ENCODE results near the gene KAZN.

The KAZN gene

DNA sequence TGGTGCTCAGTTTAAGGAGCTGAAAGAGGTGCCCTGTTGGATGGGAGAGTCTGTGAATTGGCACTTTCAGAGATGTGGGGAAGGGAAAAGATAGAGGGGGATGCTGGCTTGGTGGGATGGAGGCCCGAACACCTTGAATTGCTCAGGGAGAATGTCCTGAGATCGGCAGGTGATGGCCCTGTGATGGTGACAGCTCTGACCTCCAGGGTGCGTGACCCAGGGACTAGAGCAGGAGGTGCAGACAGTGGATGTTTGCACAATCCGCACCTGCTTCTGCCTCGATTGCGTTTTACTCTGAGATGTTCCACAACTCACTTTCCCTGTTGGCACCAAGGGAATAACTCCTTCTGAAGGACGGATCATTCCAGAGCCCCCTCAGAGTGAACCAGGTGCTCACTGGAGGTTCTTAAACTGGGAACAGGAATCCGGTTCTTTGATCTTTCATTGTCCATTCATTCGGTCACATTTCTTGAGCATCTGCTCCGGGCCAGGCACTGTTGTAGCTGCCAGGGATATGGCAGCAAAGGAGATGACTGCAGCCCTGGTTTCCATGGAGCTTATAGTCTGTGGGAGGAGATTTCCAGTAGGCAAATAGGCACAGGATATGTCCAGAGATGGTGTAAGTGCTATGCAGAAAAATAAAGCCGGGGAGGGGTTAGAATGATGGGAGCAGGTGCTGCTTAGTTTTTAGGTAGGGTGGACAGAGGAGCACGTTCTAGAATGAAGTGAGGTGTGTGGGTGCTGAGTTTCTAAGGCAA, 328.5 kb downstream of the KAZN start:
- TF ChIP-seq, protein P1, sequence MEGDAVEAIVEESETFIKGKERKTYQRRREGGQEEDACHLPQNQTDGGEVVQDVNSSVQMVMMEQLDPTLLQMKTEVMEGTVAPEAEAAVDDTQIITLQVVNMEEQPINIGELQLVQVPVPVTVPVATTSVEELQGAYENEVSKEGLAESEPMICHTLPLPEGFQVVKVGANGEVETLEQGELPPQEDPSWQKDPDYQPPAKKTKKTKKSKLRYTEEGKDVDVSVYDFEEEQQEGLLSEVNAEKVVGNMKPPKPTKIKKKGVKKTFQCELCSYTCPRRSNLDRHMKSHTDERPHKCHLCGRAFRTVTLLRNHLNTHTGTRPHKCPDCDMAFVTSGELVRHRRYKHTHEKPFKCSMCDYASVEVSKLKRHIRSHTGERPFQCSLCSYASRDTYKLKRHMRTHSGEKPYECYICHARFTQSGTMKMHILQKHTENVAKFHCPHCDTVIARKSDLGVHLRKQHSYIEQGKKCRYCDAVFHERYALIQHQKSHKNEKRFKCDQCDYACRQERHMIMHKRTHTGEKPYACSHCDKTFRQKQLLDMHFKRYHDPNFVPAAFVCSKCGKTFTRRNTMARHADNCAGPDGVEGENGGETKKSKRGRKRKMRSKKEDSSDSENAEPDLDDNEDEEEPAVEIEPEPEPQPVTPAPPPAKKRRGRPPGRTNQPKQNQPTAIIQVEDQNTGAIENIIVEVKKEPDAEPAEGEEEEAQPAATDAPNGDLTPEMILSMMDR (IDR thresholded peaks at IDR 0.05): no peak
- H3K4me1 ChIP-seq (ENCODE audit: control insufficient read depth in 1 of 2, insufficient read depth in 1 of 2, low read depth in 1 of 2, low read length in 1 of 2): peaks cover 6 to 40% of the 10 kb centered on the region in 2 experiments

DNA sequence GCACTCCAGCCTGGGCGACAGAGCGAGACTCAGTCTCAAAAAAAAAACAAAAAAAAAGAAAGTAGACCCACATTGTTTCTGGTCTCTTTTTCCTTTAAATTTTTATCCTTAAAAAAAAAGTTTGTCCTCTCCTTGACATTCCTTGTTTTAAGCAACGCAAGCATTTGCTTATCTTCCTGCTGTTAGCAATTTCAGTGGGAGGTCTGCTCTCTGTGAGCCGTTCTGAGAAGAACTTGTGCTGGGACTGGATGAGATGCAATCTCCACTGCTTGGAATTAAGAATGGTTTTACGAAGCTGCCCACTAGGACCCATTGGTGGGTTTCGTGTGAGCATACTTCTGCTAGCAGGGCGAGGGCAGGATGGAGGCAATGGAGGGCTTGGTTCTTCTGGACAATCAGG, 329.9 kb downstream of the KAZN start:
- H3K27ac ChIP-seq: no peak overlapping the region
- H3K36me3 ChIP-seq: no peaks in the 10 kb centered on the region
- no peak overlapping the region for H3K4me3 ChIP-seq (ENCODE audit: low read depth in 1 of 2, low read length in 1 of 2)
- no peaks in the 10 kb centered on the region for H3K9me3 ChIP-seq
- H3K4me1 ChIP-seq (ENCODE audit: control insufficient read depth in 1 of 2, insufficient read depth in 1 of 2, low read depth in 1 of 2, low read length in 1 of 2): peaks cover 6 to 36% of the 10 kb centered on the region in 2 experiments
- peaks cover 61% of the 10 kb centered on the region for H3K27me3 ChIP-seq
- TF ChIP-seq, protein P1 (IDR thresholded peaks at IDR 0.05): no peak

More for the DNA sequence above, 328.5 kb downstream of the KAZN start:
- no peaks in the 10 kb centered on the region for H3K9me3 ChIP-seq
- H3K27ac ChIP-seq: no peak overlapping the region
- peaks cover 75% of the 10 kb centered on the region for H3K27me3 ChIP-seq
- no peaks in the 10 kb centered on the region for H3K36me3 ChIP-seq
- no peak overlapping the region for H3K4me3 ChIP-seq (ENCODE audit: low read depth in 1 of 2, low read length in 1 of 2)

DNA sequence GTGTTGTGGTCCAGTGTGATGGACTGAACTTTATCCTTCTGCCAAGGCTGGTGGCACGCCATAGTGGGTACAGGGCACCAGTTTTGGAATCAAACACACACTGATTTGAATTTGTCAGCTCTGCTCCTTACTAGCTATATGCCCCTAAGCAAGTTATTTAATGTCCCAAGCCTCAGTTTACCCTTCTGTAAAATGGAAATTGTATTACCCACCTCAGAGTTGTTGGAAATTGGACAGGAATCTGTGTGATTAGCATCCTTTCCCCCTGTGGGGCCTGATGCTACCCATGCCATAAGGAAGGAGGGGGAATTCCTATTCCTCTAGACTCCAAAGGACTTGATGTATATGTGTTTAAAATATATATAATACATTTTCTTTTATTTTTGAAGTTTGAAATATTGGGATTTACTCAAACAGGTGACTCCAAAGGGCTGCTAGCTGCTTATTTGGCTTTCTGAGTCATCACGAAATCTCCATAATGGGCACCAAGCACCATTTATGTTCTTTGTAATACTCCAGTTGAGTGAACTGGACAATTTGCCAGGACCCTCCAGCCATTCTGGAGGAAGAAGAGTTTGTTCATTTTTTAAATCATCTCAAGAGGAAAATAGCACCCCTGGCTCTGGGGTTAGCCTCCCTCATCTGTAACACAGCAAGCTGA, 330.5 kb downstream of the KAZN start:
- H3K9me3 ChIP-seq: no peaks in the 10 kb centered on the region
- no peaks in the 10 kb centered on the region for H3K36me3 ChIP-seq
- H3K4me3 ChIP-seq (ENCODE audit: low read depth in 1 of 2, low read length in 1 of 2): no peak overlapping the region
- no peak overlapping the region for H3K27ac ChIP-seq
- H3K4me1 ChIP-seq (ENCODE audit: control insufficient read depth in 1 of 2, insufficient read depth in 1 of 2, low read depth in 1 of 2, low read length in 1 of 2): peaks cover 3 to 32% of the 10 kb centered on the region in 2 experiments
- TF ChIP-seq, protein P1 (IDR thresholded peaks at IDR 0.05): no peak
- H3K27me3 ChIP-seq: peaks cover 55% of the 10 kb centered on the region

DNA sequence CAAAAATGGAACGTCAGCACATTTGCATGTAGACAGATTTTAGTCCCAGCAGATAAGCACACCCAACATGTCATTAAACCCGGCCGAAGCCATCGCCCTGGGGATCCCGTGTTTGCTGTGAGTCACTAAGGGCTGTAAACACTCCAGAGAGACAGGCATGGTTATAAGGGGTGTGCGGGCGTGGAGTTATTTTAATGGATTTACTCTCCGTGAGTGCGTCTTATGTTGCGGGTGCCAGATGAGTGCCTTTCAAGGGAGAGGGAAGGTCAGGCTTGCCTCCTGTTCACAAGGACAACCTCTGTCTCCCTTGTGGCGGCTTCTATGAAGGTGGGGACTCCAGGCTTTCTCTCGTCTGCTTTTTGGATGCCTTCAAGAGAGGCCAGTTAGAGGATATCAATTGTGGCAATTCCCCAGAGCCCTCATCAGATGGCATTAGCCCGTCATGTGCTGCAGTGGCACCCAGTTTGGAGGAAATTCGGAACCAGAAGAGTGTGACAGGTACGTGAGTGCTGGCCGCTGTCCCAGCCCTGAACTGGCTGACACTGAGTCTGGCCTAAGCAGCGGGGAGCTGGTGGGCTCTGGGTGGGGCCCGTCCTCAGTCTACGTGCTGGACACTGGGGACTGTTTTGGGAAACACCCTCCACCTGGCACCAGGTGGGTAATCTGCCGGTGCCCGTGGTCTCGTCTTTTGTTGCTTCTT, 331.2 kb downstream of the KAZN start:
- Histone ChIP-seq H3K4me1 (ENCODE audit: control insufficient read depth in 1 of 2, insufficient read depth in 1 of 2, low read depth in 1 of 2, low read length in 1 of 2) (peaks cover 3 to 32% of the 10 kb centered on the region in 2 experiments), H3K27me3 (peaks cover 50% of the 10 kb centered on the region), H3K27ac (no peak overlapping the region), H3K36me3 (no peaks in the 10 kb centered on the region), H3K9me3 (no peaks in the 10 kb centered on the region), H3K4me3 (ENCODE audit: low read depth in 1 of 2, low read length in 1 of 2) (no peak overlapping the region)
- TF ChIP-seq, protein P1 (IDR thresholded peaks at IDR 0.05): no peak

DNA sequence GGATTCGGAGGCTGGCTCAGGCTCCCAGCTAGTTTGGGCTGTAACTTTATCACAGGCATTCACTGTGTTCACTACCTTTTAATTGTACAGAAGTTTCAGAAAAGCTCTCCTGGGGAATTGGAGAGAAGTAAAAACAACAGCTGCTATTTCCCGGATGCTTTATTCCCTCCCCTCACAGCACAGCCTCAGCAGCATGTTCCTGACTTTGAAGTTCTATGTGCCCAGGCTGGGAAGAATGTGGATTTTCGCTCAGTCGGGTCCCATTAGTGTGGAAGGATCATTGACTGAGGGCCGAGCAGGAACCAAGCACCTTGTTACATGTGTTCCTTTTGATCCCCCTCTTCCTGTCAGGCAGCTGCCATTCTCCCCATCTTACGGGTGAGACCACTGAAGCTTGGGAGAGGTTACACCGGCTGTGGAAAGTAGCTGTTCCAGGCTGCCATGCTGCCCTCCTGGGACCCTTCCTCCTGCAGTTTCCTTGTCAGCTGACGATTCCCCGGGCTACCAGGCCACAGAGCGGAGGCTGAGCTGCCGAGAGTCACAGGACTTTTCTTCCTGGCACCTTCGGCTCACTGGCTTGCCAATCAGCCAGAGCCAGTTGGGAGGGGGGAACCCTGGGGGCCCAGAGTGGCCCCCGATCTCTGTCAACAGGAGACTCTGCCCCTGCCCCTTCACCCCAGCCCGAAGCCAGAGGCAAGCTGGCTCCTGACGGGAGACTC, 331.9 kb downstream of the KAZN start:
- H3K36me3 ChIP-seq: no peaks in the 10 kb centered on the region
- H3K27ac ChIP-seq: no peak overlapping the region
- H3K4me1 ChIP-seq (ENCODE audit: control insufficient read depth in 1 of 2, insufficient read depth in 1 of 2, low read depth in 1 of 2, low read length in 1 of 2): peaks cover 3 to 29% of the 10 kb centered on the region in 2 experiments

More for the DNA sequence above, 331.9 kb downstream of the KAZN start:
- H3K27me3 ChIP-seq: peaks cover 43% of the 10 kb centered on the region
- TF ChIP-seq, protein P1 (IDR thresholded peaks at IDR 0.05): no peak
- no peaks in the 10 kb centered on the region for H3K9me3 ChIP-seq
- H3K4me3 ChIP-seq (ENCODE audit: low read depth in 1 of 2, low read length in 1 of 2): no peak overlapping the region
